Stimulated activated naive CD8-positive, alpha-beta T cell treated with anti-CD3 and anti-CD28 coated beads, Interleukin-15, Interleukin-2, amounts not matched to agents 100 ng/mL and 50 ng/mL, for 24 hours (primary cell): ENCODE data around the gene RNF126.

Experiments
- H3K27ac Mint-ChIP-seq: one replicate; pipeline ENCODE4 v1.8.0; 2021; ENCODE audit warnings: mild to moderate bottlenecking, mixed read lengths
- H3K27me3 Mint-ChIP-seq: one replicate; pipeline ENCODE4 v1.8.0; 2021; ENCODE audit warnings: mixed read lengths
- H3K36me3 Mint-ChIP-seq: one replicate; pipeline ENCODE4 v1.8.0; 2021; ENCODE audit warnings: low read depth, mixed read lengths
- H3K4me1 Mint-ChIP-seq: one replicate; pipeline ENCODE4 v1.8.0; 2021; ENCODE audit warnings: low read depth, mixed read lengths
- H3K4me3 Mint-ChIP-seq: one replicate; pipeline ENCODE4 v1.8.0; 2021; ENCODE audit warnings: mild to moderate bottlenecking, mixed read lengths
- H3K9me3 Mint-ChIP-seq: one replicate; pipeline ENCODE4 v1.8.0; 2021; ENCODE audit warnings: mixed read lengths

The RNF126 gene

DNA sequence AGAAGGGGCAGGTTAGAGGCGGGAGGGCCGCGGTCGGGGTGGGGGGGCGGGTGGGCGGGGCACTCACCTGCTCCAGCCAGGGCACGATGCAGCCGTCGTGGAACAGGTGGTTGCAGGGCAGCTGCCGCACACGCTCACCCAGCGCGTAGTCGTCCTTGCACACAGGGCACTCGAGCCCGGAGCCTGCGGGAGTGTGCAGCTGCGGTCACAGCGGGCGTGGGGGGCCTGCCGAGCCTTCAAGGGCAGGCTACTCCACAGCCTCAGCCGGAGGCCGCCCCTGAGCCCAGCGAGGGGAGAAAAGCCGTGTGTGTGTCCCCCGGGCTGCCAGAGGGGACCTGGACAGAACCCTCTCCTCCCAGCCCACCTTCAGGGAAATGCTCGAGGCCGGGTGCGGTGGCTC, 14.7 kb downstream of the RNF126 start:
- Mint-ChIP-seq H3K9me3 (no peaks in the 10 kb centered on the region), H3K36me3 (peaks cover 15% of the 10 kb centered on the region), H3K4me1 (no peaks in the 10 kb centered on the region), H3K27me3 (no peaks in the 10 kb centered on the region), H3K4me3 (no peak overlapping the region), H3K27ac (no peak overlapping the region)

GRCh38 chr19:647566-648284, 15.3 kb downstream of the RNF126 start:
- Mint-ChIP-seq H3K27me3 (no peaks in the 10 kb centered on the region), H3K9me3 (no peaks in the 10 kb centered on the region), H3K4me3 (no peak overlapping the region), H3K27ac (no peak overlapping the region), H3K4me1 (no peaks in the 10 kb centered on the region), H3K36me3 (peaks cover 15% of the 10 kb centered on the region)

DNA sequence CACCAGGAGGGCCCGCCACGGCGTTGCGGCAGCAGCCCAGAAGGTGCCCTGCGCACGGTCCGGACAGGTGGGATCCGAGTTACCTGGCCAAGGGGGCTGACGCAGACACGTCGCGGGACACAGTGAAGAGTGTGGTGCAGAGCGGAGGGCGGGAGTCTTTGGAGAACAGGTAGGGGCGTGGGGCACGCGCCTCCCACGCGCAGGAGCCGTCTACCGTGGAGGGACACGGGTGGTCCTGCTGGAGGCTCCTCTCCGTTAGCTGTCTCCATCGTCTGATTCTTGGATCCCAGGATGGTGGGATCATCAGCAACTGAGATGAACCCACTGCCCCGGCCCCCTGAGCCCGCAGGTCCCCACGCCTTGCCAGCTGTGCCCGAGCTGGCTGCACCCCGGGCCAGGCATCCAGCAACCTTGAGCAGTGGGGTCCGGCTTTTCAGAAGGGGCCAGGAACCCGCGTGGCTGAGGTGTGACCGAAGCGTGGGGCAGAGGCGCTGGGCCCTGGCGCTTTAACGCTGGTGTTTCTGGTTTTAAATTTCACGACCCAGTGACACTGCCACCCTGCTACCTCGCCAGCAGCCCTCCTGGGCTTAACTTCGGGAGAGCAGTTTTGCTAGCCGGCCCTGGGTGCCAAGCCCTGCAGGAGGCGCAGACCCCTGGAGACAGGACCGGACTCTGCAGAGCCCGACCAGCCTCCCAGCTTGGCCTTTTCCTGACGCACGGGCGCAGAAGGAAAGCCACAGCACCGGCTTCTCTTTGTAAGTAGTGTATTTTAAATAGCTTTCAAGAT, 16.0 kb downstream of the RNF126 start:
- H3K9me3 Mint-ChIP-seq, result no peaks in the 10 kb centered on the region
- H3K27ac Mint-ChIP-seq, result no peak overlapping the region
- H3K27me3 Mint-ChIP-seq, result no peaks in the 10 kb centered on the region
- peaks cover 15% of the 10 kb centered on the region for H3K36me3 Mint-ChIP-seq
- no peaks in the 10 kb centered on the region for H3K4me1 Mint-ChIP-seq
- no peak overlapping the region for H3K4me3 Mint-ChIP-seq

GRCh38 chr19:645912-646778, 16.9 kb downstream of the RNF126 start:
- H3K4me3 Mint-ChIP-seq, result no peak overlapping the region
- H3K9me3 Mint-ChIP-seq, result no peaks in the 10 kb centered on the region
- peaks cover 15% of the 10 kb centered on the region for H3K36me3 Mint-ChIP-seq
- H3K27ac Mint-ChIP-seq, result no peak overlapping the region
- H3K4me1 Mint-ChIP-seq, result no peaks in the 10 kb centered on the region
- H3K27me3 Mint-ChIP-seq, result no peaks in the 10 kb centered on the region

- no peaks in the 10 kb centered on the region for H3K27me3 Mint-ChIP-seq
- H3K4me3 Mint-ChIP-seq, result no peak overlapping the region
- no peaks in the 10 kb centered on the region for H3K9me3 Mint-ChIP-seq
- no peak overlapping the region for H3K27ac Mint-ChIP-seq
- peaks cover 11% of the 10 kb centered on the region for H3K36me3 Mint-ChIP-seq
- H3K4me1 Mint-ChIP-seq, result no peaks in the 10 kb centered on the region
These were observed 18.2 kb downstream of the RNF126 start for GRCh38 chr19:644789-645188.

- peaks cover 11% of the 10 kb centered on the region for H3K36me3 Mint-ChIP-seq
- no peak overlapping the region for H3K4me3 Mint-ChIP-seq
- H3K9me3 Mint-ChIP-seq, result no peaks in the 10 kb centered on the region
- no peaks in the 10 kb centered on the region for H3K27me3 Mint-ChIP-seq
- no peak overlapping the region for H3K27ac Mint-ChIP-seq
- peaks cover 2% of the 10 kb centered on the region for H3K4me1 Mint-ChIP-seq
These were observed 18.7 kb downstream of the RNF126 start for GRCh38 chr19:644363-644762.

- no peak overlapping the region for H3K4me3 Mint-ChIP-seq
- H3K27me3 Mint-ChIP-seq, result no peaks in the 10 kb centered on the region
- peaks cover 11% of the 10 kb centered on the region for H3K36me3 Mint-ChIP-seq
- H3K9me3 Mint-ChIP-seq, result no peaks in the 10 kb centered on the region
- no peak overlapping the region for H3K27ac Mint-ChIP-seq
- peaks cover 6% of the 10 kb centered on the region for H3K4me1 Mint-ChIP-seq
These were observed 19.3 kb downstream of the RNF126 start for GRCh38 chr19:643736-644135.

DNA sequence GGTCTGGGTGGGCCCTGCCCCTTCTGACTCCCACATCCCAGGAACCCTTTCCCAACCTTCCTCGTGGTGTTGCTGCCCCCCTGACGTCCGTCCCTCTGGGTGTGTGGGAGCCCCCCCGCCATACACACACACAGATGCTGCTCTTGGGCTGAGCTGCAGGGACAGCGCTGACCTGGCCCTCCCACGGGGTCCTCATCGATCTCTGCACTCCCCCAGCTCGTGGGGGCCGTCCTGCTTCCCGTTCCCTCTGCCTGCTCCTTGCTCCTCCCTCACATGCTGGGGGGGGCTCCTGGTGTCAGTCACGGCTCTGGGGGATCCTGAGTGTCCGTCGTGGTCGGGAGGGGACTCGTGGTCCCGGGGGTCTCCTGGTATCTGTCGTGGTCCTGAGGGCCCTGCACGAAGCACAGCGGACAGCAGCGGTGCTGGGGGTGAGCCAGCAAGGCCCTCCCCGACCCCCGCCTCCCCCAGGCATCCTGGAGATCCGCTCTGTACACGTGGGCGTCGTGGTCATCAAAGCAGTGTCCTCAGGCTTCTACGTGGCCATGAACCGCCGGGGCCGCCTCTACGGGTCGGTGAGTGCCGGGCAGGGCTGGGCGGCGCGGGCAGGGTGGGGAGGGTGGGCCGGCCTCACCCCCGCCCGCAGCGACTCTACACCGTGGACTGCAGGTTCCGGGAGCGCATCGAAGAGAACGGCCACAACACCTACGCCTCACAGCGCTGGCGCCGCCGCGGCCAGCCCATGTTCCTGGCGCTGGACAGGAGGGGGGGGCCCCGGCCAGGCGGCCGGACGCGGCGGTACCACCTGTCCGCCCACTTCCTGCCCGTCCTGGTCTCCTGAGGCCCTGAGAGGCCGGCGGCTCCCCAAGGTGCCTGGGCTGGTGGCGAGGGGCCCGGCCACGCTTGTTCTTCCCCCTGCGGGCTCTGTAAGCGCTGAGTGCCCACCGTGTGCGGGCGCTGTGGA, 20.0 kb downstream of the RNF126 start:
- peaks cover 6% of the 10 kb centered on the region for H3K4me1 Mint-ChIP-seq
- no peak overlapping the region for H3K27ac Mint-ChIP-seq
- H3K27me3 Mint-ChIP-seq, result no peaks in the 10 kb centered on the region
- no peak overlapping the region for H3K4me3 Mint-ChIP-seq
- H3K36me3 Mint-ChIP-seq, result peaks cover 8% of the 10 kb centered on the region
- H3K9me3 Mint-ChIP-seq, result no peaks in the 10 kb centered on the region

GRCh38 chr19:641702-642101, 21.3 kb downstream of the RNF126 start:
- no peaks in the 10 kb centered on the region for H3K9me3 Mint-ChIP-seq
- peaks cover 8% of the 10 kb centered on the region for H3K36me3 Mint-ChIP-seq
- H3K4me3 Mint-ChIP-seq, result no peak overlapping the region
- no peak overlapping the region for H3K27ac Mint-ChIP-seq
- no peaks in the 10 kb centered on the region for H3K27me3 Mint-ChIP-seq
- H3K4me1 Mint-ChIP-seq, result peaks cover 14% of the 10 kb centered on the region

- peaks cover 14% of the 10 kb centered on the region for H3K4me1 Mint-ChIP-seq
- no peaks in the 10 kb centered on the region for H3K27me3 Mint-ChIP-seq
- no peak overlapping the region for H3K27ac Mint-ChIP-seq
- H3K4me3 Mint-ChIP-seq, result no peak overlapping the region
- H3K9me3 Mint-ChIP-seq, result no peaks in the 10 kb centered on the region
- peaks cover 3% of the 10 kb centered on the region for H3K36me3 Mint-ChIP-seq
These were observed 22.3 kb downstream of the RNF126 start for GRCh38 chr19:640606-641189.

GRCh38 chr19:640161-640558, 22.9 kb downstream of the RNF126 start:
- peaks cover 14% of the 10 kb centered on the region for H3K4me1 Mint-ChIP-seq
- H3K4me3 Mint-ChIP-seq, result no peak overlapping the region
- H3K9me3 Mint-ChIP-seq, result no peaks in the 10 kb centered on the region
- H3K36me3 Mint-ChIP-seq, result no peaks in the 10 kb centered on the region
- H3K27ac Mint-ChIP-seq, result no peak overlapping the region
- no peaks in the 10 kb centered on the region for H3K27me3 Mint-ChIP-seq

- Mint-ChIP-seq H3K4me3 (peak within 1 kb of the TSS; percentile 73), H3K4me1 (peaks cover 14% of the 10 kb centered on the region), H3K27ac (peak within 1 kb of the TSS; percentile 62), H3K27me3 (no peaks in the 10 kb centered on the region), H3K36me3 (no peaks in the 10 kb centered on the region), H3K9me3 (no peaks in the 10 kb centered on the region)
These were observed 23.5 kb downstream of the RNF126 start, which contains the start of gene FGF22 for GRCh38 chr19:639253-640160. Gene FGF22 (plus strand): TSS chr19:639879. CDS start chr19:639926, 47 bp downstream.

GRCh38 chr19:638906-639252, 24.1 kb downstream of the RNF126 start:
- no peaks in the 10 kb centered on the region for H3K9me3 Mint-ChIP-seq
- peaks cover 19% of the 10 kb centered on the region for H3K4me1 Mint-ChIP-seq
- H3K27me3 Mint-ChIP-seq, result no peaks in the 10 kb centered on the region

More at GRCh38 chr19:638906-639252, 24.1 kb downstream of the RNF126 start:
- peak overlapping the region; percentile 73 for H3K4me3 Mint-ChIP-seq
- no peaks in the 10 kb centered on the region for H3K36me3 Mint-ChIP-seq
- no peak overlapping the region for H3K27ac Mint-ChIP-seq
